Measurements from ENCODE around the gene NUFIP1.
A peak's percentile ranks its signal among the peaks of the same experiment; 100 is the strongest.

The NUFIP1 gene

DNA sequence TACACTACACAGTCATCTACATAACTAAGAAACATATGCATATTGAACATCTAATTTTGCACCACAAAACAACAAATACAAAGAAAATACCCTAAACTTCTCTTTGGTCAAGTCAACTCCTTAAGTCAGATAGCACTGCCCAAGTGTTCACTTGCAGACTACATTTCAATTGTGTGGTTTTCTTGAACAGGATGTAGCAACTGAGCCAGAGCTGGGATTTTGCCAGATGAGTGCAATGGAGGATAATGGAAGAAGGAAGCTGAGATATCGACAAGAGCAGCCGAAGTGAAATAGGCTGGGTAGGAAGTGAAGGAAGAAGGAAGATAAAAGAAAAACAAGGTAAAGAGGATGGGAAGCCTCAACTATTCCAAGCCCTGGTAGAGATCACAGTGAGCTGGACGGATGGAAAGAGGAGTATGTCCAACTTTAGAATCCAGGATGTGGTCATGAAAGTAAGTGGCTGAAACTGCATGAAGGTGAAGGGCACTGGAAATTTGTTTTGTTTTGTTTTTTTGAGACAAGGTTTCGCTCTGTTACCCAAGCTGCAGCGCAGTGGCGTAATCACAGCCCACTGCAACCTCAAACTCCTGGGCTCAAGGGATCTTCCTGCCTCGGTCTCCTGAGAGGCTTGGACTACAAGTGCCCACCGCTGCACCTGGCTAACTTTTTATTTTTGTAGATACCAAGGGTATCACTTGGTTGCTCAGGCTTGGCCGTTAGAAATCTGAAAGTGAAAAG, 15.0 kb downstream of the NUFIP1 start:
- TF ChIP-seq EZH2 (IDR thresholded peaks at IDR 0.05), result no peak
- TF ChIP-seq FOXP2 (optimal IDR thresholded peaks at IDR 0.05; ENCODE audit: control extremely low read depth, extremely low read length, insufficient read depth), result no peak
- TF ChIP-seq POLR2AphosphoS5 (IDR thresholded peaks at IDR 0.05; ENCODE audit: borderline replicate concordance, low read depth, low read length), result no peak
- H3K36me3 ChIP-seq (ENCODE audit: insufficient read depth, low read length), result peaks cover 62% of the 10 kb centered on the region
- no peak for DNase-seq (ENCODE audit: low read depth, low spot score)
- no peak overlapping the region for H3K9ac ChIP-seq (ENCODE audit: insufficient read length)
- H3K27ac ChIP-seq, result peak overlapping the region; percentile 59
- H3K9me3 ChIP-seq (ENCODE audit: low read depth, low read length), result no peaks in the 10 kb centered on the region
- no peak overlapping the region for H3K4me3 ChIP-seq

DNA sequence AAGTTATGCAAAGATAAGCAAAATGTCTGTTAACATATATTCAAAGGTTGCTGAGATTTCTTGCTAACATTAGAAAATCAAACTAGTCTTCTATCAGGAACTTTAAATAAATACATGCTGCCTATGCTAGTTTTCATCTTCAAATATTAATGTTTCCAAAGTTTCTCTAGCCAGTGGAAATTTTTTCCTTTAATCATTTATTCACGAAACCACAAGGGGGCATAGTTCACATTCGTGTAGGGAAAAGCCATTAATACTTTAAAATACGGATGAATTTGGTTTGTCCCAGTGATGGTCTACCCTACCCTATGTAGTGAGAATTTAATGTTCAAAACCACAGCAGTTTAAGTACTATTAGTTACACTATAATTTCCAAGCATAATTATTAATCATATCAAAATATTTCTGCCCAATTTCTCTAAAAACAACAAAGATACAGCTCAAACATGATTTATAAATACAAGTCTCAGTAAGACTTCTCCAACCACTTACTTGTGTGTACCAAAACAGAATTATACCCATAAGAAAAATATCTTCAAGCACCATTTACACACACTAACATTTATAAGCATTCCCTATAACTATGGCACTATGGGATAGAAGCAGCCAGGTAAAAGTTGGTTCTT, 16.2 kb downstream of the NUFIP1 start:
- DNase-seq (ENCODE audit: low read depth, low spot score), result no peak
- H3K36me3 ChIP-seq (ENCODE audit: insufficient read depth, low read length), result peaks cover 57% of the 10 kb centered on the region
- TF ChIP-seq FOXP2 (optimal IDR thresholded peaks at IDR 0.05; ENCODE audit: control extremely low read depth, extremely low read length, insufficient read depth) (no peak), EZH2 (IDR thresholded peaks at IDR 0.05) (no peak), POLR2AphosphoS5 (IDR thresholded peaks at IDR 0.05; ENCODE audit: borderline replicate concordance, low read depth, low read length) (no peak)
- no peak overlapping the region for H3K4me3 ChIP-seq
- H3K9me3 ChIP-seq (ENCODE audit: low read depth, low read length), result no peaks in the 10 kb centered on the region
- peak overlapping the region; percentile 59 for H3K27ac ChIP-seq
- H3K9ac ChIP-seq (ENCODE audit: insufficient read length), result peak overlapping the region; percentile 30

DNA sequence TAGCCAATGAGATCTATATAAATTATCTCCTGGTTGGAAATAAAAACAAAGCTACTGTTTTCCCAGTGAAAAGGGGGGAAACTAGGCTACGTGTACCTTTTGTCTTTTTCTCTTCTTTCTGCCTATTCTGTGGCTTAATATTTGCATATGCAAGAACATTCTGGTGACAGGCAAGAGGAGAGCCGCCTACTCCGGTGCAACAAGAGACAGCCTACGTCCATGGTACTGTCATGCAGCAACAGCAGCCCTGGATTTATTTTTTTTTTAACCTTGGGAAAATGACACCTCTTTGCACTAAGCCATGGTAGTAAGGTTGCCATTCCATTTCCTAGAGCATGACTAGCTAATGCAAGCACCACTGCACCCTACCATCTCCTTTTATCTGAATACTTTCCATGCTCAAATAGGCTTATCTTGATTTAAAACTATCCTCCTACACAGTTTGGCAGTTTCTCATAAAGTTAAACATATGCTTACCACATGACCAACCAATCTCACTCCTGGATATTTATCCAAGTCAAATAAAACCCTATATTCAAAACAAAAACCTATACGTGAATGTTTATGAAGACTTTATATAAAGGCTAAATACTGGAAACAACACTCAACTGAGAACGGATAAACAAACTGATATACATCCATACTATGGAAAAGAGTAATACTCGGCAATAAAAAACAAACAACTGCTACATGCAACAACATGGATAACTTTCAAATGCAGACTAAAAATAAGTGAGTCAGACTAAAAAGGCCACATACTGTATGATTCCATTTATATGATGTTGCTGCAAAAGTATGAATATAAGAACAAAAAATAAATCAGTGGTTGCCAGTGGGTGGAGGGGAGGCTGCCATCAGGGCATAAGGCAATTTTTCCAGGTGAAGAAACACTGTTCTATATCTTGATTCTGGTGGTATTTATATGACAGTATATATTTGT, 17.3 kb downstream of the NUFIP1 start:
- peak overlapping the region; percentile 56 for H3K9ac ChIP-seq (ENCODE audit: insufficient read length)

GRCh38 chr13:44969551-44970484, 19.5 kb downstream of the NUFIP1 start:
- DNase-seq (ENCODE audit: low read depth, low spot score), result no peak
- H3K9ac ChIP-seq (ENCODE audit: insufficient read length), result no peak overlapping the region
- peaks cover 55% of the 10 kb centered on the region for H3K36me3 ChIP-seq (ENCODE audit: insufficient read depth, low read length)
- TF ChIP-seq POLR2AphosphoS5 (IDR thresholded peaks at IDR 0.05; ENCODE audit: borderline replicate concordance, low read depth, low read length) (no peak), FOXP2 (optimal IDR thresholded peaks at IDR 0.05; ENCODE audit: control extremely low read depth, extremely low read length, insufficient read depth) (no peak), EZH2 (IDR thresholded peaks at IDR 0.05) (no peak)
- no peak overlapping the region for H3K4me3 ChIP-seq
- H3K9me3 ChIP-seq (ENCODE audit: low read depth, low read length), result no peaks in the 10 kb centered on the region
- peak overlapping the region; percentile 49; the same call in 1 of the 2 replicates for H3K27ac ChIP-seq

More for the DNA sequence above, 17.3 kb downstream of the NUFIP1 start:
- Histone ChIP-seq H3K27ac (peak overlapping the region; percentile 21; the same call in 1 of the 2 replicates), H3K36me3 (ENCODE audit: insufficient read depth, low read length) (peaks cover 52% of the 10 kb centered on the region), H3K9me3 (ENCODE audit: low read depth, low read length) (no peaks in the 10 kb centered on the region), H3K4me3 (no peak overlapping the region)
- no peak for DNase-seq (ENCODE audit: low read depth, low spot score)
- no peak for TF ChIP-seq EZH2 (IDR thresholded peaks at IDR 0.05)
- TF ChIP-seq POLR2AphosphoS5 (IDR thresholded peaks at IDR 0.05; ENCODE audit: borderline replicate concordance, low read depth, low read length), result no peak
- TF ChIP-seq FOXP2 (optimal IDR thresholded peaks at IDR 0.05; ENCODE audit: control extremely low read depth, extremely low read length, insufficient read depth), result no peak

DNA sequence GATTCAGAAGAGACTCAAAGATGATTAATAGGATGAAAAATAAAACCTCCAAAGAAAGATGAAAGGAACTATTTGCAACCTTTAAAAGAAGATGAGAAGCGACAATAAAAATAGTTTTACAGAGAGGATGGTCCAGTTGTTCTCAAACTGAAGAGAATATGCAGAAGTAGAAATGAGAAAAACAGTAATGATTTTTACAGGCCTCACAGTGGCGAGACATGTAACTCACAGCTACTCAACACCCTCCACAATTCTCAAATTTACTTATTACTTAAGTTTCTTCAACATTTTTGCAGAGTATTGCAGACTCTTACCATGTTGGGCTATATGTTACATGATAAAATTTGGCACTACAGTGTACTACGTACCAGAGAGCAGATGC, 20.8 kb downstream of the NUFIP1 start:
- Histone ChIP-seq H3K4me3 (no peak overlapping the region), H3K9ac (ENCODE audit: insufficient read length) (peak overlapping the region; percentile 35), H3K36me3 (ENCODE audit: insufficient read depth, low read length) (peaks cover 56% of the 10 kb centered on the region), H3K27ac (peak overlapping the region; percentile 62; the same call in 1 of the 2 replicates), H3K9me3 (ENCODE audit: low read depth, low read length) (peaks cover 8% of the 10 kb centered on the region)
- TF ChIP-seq EZH2 (IDR thresholded peaks at IDR 0.05) (no peak), FOXP2 (optimal IDR thresholded peaks at IDR 0.05; ENCODE audit: control extremely low read depth, extremely low read length, insufficient read depth) (no peak), POLR2AphosphoS5 (IDR thresholded peaks at IDR 0.05; ENCODE audit: borderline replicate concordance, low read depth, low read length) (no peak)
- DNase-seq (ENCODE audit: low read depth, low spot score), result no peak

DNA sequence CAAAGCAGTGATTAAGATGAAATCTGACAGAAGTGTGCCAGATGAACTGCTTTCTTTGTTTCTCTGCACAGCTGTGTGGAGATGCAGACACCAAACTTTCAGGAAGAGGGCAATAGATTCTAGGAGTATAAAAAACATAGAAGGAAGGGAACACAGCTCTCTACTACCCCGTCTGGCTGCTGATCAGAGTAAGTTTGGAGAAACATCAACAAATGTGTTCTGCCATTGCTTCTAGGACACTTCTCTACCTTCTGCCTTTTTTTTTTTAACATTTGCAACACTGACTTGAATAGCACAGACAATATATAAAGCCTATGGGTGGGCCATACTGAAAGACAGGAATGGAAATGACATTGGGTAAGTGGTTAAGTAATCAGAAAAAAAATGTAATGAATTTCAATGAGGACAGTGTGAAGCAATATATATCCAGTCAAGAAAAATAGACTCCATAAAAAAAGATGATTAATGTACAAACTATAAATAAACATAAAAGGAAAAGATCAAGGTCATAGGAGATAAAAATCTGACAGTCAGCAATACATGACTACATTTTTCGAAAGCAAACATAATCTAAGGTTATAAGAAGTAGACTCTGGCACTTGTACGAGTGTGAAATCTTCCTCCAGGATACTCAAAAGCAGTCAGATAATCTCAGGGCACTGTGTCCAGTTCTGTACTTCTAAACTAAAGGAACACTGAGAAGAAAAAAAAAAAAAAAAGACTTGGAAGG, 21.4 kb downstream of the NUFIP1 start:
- TF ChIP-seq POLR2AphosphoS5 (IDR thresholded peaks at IDR 0.05; ENCODE audit: borderline replicate concordance, low read depth, low read length) (no peak), FOXP2 (optimal IDR thresholded peaks at IDR 0.05; ENCODE audit: control extremely low read depth, extremely low read length, insufficient read depth) (no peak), EZH2 (IDR thresholded peaks at IDR 0.05) (no peak)
- Histone ChIP-seq H3K36me3 (ENCODE audit: insufficient read depth, low read length) (peaks cover 59% of the 10 kb centered on the region), H3K27ac (peak overlapping the region; percentile 62; the same call in 1 of the 2 replicates), H3K9me3 (ENCODE audit: low read depth, low read length) (peaks cover 14% of the 10 kb centered on the region), H3K4me3 (no peak overlapping the region), H3K9ac (ENCODE audit: insufficient read length) (peak overlapping the region; percentile 35)
- DNase-seq (ENCODE audit: low read depth, low spot score), result no peak

DNA sequence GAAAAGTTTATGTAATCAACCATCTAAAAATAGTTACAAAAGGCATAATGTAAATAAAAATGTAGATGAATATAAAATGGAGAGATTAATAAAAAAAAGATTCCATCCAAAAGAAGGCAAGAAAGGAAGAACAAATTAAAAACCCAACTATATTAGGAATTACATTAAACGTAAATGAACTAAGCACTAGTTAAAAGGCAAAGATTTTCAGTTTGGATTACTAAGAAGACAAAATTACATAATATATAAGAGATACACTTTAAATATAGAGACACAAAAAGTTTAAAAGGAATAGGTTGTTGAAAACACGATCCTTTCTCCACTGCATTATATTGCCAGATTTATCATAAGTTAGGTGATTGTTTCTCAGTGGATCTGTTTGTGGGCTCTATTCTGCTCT, 27.3 kb downstream of the NUFIP1 start:
- TF ChIP-seq EZH2 (IDR thresholded peaks at IDR 0.05) (no peak), POLR2AphosphoS5 (IDR thresholded peaks at IDR 0.05; ENCODE audit: borderline replicate concordance, low read depth, low read length) (no peak), FOXP2 (optimal IDR thresholded peaks at IDR 0.05; ENCODE audit: control extremely low read depth, extremely low read length, insufficient read depth) (no peak)
- Histone ChIP-seq H3K9me3 (ENCODE audit: low read depth, low read length) (peaks cover 21% of the 10 kb centered on the region), H3K36me3 (ENCODE audit: insufficient read depth, low read length) (peaks cover 72% of the 10 kb centered on the region), H3K4me3 (no peak overlapping the region), H3K27ac (no peak overlapping the region), H3K9ac (ENCODE audit: insufficient read length) (no peak overlapping the region)
- DNase-seq (ENCODE audit: low read depth, low spot score), result no peak

Measured in SK-N-MC (cell line).